HG03575 (cell line): ENCODE data around the gene CRB1.

Source experiments
- ATAC-seq: cut with Tn5 transposase; IDR thresholded peaks from one replicate; pipeline ENCODE4 v1.9.1; 2021; ENCODE audit not compliant: unreplicated experiment, insufficient number of reproducible peaks, low FRiP score; ENCODE audit errors: extremely low read depth

CRB1 gene

GRCh38 chr1:197268012-197268411 is at the start of gene CRB1:
Gene CRB1, plus strand, starts transcription at chr1:197268252. Its CDS starts 161 bp downstream, at chr1:197268413.
- ATAC-seq: no peak

- no peak for ATAC-seq
These were observed 49.2 kb upstream of the CRB1 start for GRCh38 chr1:197218857-197219256.

GRCh38 chr1:197222025-197222685 is 45.9 kb upstream of the CRB1 start:
- ATAC-seq: no peak

DNA sequence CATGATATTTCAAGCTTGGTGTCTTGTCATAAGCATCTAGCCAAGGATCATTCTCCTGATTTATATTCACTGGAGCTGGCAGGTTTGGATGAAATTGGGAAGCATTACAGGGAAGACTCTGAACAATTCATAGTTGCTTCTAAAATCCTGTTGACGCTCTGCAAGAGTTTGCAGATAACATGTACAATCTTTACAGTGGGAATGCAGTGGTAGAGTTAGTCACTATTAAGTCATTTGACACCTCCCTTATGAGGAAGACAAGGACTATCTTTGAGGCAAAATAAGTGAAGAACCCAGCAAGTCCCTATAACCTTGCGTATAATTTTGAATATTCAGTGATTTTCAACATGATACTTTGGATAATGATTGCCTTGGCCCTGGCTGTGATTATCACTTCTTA is 45.3 kb upstream of the CRB1 start:
- no peak for ATAC-seq

- ATAC-seq: no peak
These were observed 43.9 kb upstream of the CRB1 start for GRCh38 chr1:197224160-197224559.

- no peak for ATAC-seq
These were observed 42.4 kb upstream of the CRB1 start for GRCh38 chr1:197225611-197226010.

- no peak for ATAC-seq
These were observed 33.5 kb upstream of the CRB1 start for GRCh38 chr1:197234581-197234980.

- no peak for ATAC-seq
These were observed 32.7 kb upstream of the CRB1 start for GRCh38 chr1:197235355-197235754.

DNA sequence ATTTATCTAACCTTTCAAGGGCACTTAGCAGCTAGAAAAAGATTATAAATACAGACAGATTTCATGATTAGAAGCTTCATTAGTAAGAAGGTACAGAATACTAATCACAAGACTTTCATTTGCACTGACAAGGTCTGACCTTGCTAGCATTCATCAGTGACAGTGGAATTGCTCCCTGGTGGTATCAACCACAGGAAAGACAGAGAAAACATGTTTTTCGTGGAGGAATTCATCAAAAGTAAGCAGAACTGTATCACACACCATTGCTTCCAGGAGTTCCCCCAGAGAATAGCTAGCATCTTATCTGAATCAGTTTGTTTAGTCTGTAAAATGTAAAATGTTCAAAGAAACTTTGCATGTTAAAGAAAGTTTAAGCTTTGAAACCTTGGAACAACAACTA is 20.6 kb upstream of the CRB1 start:
- ATAC-seq: no peak

- no peak for ATAC-seq
These were observed 18.7 kb upstream of the CRB1 start for GRCh38 chr1:197249324-197249723.

DNA sequence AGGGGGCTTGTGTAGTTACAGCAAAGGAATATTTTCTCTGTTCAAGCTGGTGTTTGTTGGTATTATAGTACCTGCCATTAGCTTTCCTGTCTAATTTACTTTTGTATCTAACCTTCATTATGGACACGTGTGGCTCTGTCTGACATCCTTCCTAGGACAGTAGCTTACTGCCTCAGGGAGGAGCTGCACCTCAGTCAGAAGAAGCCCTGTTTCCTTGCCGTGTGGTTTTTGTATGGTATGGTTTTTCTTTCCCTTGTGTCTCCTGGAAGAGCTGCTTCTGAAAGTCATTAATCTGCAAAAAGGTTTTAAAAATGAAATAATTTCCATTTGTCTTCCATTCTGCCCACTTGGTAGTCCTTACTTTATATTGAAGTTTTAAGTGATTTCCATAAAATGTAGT is 17.4 kb upstream of the CRB1 start:
- ATAC-seq: no peak

GRCh38 chr1:197252973-197253372 is 15.1 kb upstream of the CRB1 start:
- ATAC-seq: no peak

DNA sequence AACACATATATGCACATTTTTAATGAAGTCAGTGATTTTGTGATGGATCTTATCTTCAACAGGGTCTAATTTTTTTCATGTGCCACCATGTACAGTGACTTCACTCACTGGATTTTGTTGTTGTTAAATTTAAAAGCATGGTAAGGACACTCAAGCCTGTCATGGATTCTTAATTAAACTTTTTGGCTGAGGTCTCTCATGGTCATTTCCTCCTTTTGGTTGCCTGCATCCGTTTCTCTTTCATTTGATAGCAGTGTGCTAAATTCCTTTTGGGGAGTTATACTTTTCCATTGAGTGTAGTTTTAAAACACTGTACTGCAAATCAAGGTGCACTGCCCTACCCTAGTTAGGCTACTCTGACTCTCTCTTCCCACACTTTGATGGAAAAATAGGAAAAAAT is 13.2 kb upstream of the CRB1 start:
- no peak for ATAC-seq

DNA sequence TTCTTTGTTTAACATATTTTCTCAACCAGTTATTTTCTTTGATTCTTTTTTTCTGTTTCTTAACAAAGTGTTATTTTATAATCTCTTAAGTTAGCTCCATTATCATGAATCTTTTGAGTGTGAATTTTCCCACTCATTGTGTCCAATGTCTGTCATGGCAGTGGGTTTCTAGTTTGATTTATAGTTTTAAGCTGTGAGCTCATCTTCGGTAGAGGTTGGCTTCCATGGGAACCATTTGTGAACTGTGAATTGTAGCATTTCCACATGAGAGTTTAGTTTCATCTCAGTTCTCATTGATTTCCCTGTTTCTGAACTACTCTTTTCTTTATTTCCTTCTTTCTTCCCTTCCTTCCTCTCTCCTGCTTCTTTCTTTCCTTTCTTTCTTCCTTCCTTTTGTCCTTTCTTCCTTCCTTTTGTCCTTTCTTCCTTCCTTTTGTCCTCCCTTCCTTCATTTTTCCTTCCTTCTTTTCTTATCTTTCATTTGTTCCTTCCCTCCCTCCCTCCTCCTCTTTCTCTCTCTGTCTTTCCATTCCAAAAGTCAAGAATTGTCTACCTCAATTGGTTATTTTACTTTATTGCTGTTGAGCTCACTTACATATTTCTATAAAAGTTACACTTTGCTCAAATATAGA is 3.0 kb upstream of the CRB1 start:
- ATAC-seq: no peak

DNA sequence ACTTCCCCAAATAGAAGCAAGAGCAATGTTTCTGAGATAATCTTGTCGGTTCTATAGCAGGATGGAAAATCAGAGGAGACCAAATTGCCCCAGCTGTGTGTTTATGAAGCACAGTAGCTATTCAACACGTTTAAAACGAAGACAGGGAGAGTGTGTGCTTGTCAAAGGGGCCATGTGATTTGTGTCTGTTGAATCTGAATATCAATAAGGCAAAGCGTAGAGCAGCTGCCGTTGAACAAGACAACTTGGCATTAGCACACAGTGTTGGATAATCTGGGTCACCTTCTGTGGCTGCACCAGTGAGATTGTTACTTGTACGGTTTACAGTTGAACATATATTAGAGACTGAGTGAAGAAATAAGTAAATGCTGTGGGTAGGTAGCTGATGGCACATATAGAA is 1.0 kb downstream of the CRB1 start:
- no peak for ATAC-seq

- no peak for ATAC-seq
These were observed 4.7 kb downstream of the CRB1 start for GRCh38 chr1:197272791-197273190.

GRCh38 chr1:197277166-197277565 is 9.1 kb downstream of the CRB1 start:
- no peak for ATAC-seq

- no peak for ATAC-seq
These were observed 16.3 kb downstream of the CRB1 start for GRCh38 chr1:197284325-197284724.

- no peak for ATAC-seq
These were observed 16.9 kb downstream of the CRB1 start for GRCh38 chr1:197284966-197285365.

DNA sequence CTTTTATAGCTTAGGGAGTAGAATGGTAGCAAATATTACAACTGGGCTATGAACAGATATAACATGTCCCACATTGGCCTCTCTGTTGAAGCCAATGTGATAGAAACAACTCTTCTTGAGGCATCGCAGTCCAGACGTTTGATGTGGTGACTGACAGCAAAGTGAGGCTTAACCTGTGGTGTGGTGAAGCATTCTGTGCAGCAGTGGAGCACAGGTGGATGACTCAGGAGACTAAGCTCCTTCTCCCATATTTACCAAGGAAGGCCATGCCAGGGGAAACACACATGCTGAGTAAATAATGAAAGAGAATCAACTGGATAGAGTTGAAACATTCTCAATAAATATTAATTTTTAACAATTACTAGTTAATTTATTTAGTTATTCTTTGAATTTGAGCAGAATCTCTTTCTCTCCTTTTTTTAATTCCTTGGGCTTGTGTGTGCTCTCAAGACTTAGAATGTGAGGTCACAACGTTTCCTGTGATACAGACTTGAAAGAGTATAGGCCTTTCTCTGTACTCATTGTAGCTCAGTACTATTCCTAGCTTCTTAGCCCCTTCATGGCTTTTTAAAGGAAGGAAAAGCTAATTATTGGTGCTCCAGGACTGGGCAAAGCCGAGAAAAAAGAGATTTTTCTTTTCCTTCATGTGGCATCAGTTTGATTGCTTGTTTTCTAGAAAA is 17.6 kb downstream of the CRB1 start:
- no peak for ATAC-seq
